ENCODE results near the gene CRYBG1.
"Not testable (repeated sequence)": the region's sequence is repeated elsewhere in the genome, so short reads cannot be mapped to it uniquely, and the experiment has no call there.

Gene CRYBG1

DNA sequence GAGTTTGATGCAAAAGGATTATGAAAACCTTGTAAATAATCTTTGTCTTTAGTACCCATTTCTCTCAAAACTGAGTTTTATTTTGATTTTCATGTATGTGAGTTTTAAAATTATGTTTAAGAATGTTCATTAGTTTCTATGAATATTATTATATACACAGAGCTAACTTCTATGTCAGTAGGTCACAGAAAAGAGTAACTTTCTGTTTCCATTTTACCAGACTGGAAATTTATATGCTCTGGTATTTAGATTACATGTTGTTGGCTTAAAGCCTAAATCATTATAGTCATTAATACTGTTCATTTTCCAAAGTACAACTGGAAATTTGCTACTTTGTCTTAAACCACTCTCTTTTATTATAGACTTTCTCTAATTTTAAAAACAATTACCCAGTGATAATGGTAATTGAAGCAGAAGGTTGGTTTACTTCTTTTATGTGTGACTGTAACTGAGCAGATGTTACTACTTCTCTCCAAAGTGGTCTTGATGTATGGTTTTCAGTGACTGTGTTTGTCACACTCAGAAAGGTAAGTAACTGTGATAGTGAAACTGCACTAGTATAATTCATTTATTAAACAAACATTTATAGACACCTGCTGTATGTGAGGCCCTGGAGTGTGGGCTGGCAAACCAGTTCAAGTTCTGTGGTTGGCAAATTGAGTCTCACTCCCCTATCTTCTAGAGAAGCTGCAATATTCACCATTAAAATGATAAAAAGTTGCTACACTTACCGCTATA, 13.2 kb downstream of the CRYBG1 start:
- DNase-seq, result no peak

DNA sequence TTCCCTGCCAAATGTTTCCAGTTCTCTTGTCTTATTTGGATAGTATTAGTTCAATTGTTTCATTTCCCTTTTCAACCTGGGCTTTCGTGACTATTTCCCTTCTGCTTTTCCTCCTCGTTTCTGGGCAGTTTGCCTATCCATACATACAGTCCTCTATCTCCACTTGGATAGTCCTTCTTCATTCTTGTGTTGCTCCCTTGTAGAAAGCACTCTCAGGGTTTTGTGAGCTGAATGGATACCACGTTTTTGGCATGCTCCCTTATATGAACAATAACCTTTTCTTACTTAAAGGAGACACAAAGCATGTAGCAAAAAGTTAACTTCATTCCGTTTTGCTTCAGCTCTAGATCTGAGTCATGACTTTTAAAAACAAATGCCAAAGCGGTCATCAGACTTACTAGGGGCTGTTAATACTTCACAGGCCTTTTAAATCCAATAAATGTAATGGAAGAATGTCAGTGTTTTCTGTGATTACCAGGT, 16.6 kb downstream of the CRYBG1 start:
- DNase-seq, result no peak

DNA sequence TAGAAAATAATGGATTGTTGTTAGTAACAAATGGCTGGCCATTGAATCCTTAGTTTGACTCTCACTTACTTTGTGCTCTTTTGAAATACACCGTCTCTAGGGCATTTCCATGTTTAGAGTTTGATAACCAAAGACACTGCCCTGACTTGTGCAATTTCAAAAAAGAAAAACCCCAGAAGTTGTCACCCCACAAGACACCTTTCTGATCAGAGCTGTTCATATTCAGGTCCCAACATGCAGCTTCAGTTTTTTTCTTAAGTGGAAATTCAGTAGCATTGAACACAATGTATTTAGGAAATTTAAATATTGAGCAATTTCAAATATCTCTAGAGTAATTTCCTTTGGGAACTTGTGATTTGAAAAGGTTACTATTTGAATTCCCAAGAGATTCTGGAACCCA, 19.4 kb downstream of the CRYBG1 start:
- no peak for DNase-seq

DNA sequence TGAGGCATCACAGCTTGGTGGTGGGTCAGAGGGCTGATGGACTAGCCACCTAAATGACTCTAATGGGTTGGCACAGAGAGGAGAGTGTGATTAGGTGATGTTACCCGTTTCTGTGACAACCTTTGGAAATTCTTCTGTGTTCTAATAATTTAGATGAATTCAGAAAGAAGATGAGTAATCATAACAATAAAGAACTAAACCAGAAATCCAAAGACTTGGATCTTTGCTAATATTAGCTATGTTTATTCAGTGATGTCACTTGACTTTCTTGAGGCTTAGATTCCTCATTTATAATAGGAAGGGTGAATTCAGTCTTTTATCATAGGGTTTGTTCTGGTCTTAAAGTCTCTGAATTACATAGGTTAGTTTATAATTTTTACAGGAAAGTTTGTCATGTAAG, 19.9 kb downstream of the CRYBG1 start:
- no peak for DNase-seq

DNA sequence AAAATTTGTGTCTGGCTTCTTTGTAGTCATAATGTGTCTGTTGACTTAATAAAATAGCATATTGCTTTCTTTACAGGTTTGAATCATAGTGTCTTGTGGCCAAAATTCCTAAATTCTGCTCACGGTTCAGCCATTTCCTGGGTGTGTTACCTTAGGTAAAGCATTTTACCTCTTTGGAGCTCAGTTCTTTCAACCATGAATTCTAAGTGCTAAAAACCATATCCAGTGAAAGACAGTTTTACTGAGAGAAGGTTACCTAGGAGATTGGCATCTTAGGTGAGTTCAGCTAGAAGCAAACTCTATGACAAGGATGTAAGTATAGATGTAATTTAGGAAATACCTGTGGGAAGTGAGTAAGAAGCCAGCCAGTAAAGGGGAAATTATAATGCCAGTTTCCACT, 20.7 kb downstream of the CRYBG1 start:
- no peak for DNase-seq

DNA sequence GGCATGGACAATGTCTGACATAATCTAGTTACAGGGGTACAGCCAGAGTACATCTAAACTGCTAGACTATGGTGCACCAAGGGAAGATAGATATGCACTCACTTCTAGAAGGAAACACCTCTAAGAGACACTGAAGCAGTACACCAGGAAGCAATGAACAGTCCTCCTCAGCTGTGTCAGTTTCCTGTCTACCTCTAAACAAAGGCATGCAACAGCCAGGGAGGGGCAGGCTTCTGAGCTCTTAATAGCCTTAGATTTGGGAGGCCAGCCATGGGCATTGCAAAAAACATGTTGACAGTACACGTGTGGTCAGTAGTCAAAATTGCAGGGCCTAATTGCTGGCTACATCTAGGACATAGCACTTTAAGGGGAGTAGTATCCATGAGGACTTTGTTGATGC, 21.4 kb downstream of the CRYBG1 start:
- no peak for DNase-seq

DNA sequence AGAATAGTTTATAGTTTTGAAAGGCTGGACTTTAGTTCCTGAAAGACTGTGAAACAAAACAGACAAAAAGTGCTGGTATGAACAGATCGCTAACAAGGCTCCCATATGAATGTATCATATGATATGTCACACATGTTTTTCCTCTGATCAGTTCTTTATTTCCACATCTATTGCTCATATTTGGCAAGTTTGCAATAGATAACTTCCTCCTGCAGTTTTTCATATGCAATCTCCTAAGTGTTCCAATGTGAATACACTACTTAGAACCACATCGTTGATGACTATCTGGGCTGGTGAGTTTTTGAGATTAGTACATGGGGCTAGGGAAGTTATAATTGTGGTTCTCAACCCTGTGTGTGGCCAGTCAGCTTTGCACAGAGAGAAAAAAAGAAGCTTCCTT, 23.1 kb downstream of the CRYBG1 start:
- DNase-seq, result no peak

DNA sequence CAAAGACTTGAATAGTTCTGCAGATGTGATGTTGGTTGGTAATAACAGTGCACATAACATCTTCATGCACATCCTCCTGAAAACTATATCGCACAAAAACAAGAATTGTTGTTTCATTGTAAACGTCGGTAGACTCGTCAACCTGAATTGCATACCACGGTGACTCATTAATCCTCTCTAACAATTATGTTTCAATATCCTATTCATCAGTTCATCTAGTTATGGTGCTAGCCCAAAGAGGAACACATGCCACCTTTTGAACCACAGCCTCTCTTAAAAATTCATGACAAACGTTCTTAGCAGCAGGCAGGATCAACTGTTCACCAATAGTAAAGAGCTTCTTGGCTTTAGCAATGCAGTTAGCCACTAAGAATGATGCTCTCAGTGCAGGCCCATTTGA, 25.0 kb downstream of the CRYBG1 start:
- DNase-seq, result no peak

DNA sequence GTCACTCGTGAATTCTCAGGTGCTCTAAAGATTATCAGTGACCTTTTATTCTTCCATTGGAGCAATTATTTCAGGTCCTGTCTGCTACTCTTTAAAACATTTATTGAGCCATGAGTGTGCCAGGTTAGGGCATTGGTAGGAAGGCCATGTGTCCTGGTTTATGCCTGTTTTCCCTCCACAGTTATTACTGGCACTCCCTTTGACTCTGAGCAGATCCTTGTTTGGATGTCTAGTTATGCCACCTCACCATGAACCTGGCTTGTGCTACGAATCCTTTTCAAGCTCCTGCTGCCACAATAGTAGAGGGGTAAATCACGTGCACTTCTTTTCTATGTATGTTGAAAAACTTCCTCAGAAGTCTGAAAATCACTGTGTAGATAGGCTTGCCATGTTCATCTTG, 27.4 kb downstream of the CRYBG1 start:
- DNase-seq, result no peak

DNA sequence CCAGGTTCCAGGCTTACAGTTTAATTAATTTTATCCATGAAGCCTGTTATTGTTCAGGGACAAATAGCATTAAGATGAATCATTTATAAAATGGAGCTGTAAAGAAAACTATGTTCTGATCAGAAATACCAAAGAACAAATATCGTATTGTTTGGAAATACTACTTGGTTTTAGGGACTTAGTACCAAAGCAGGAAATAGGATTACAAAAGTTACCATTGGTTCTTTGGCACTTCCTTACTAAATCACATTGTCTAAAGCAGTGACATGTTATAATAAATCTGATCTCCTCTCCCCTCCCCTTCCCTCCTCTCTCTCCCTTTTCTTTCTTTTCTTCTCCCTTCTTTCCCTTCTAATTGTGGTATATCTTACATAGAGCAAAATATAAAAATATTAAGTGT, 29.6 kb downstream of the CRYBG1 start:
- DNase-seq, result no peak

DNA sequence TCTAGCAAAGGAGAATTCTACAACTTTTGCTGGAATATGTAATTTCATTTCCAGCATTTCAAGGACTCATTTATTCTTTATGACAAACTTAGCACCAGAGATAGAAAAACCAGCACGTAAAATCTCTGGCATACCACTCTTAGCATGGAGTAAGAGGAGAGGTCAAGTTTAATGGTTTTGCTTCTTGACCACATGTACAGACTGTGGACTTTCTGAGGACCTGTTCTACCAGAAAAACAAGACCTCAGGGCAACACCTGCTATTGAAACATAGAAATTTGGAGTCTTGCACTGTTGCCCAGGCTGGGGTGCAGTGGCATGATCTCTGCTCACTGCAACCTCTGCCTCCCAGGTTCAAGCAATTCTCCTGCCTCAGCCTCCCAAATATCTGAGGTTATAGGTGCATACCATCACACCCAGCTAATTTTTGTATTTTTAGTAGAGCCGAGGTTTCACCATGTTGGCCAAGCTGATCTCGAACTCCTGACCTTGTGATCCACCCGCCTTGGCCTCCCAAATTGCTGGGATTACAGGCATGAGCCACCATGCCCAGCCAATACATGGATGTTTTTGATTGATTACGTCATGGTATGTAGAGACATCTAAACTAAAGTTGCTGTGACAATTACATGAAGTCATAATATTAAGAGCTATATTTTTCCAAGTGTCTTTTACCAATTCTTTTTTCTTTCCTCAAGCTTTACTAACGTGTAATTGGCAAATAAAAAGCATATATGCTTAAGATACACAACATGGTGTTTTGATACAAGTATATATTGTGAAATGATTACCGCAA, 36.1 kb downstream of the CRYBG1 start:
- no peak for DNase-seq

DNA sequence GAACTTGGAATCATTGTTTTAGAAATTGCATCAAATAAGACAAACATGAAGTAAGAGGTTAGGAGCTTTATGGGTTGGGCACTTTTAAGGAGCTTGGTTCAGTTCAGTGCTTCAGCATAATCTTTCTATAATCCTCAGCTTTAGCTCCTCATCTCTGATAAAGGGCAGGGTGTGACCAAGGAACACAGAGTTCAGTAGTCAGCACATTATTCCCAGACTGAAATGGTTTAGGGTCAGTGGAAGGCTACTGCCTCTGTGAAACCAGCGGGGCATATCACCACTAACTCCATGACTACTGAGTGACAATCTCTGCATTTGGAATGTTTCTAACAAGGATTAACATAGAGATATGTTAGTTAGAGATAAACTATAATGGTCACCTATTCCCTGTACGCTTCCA, 36.9 kb downstream of the CRYBG1 start:
- DNase-seq, result no peak

DNA sequence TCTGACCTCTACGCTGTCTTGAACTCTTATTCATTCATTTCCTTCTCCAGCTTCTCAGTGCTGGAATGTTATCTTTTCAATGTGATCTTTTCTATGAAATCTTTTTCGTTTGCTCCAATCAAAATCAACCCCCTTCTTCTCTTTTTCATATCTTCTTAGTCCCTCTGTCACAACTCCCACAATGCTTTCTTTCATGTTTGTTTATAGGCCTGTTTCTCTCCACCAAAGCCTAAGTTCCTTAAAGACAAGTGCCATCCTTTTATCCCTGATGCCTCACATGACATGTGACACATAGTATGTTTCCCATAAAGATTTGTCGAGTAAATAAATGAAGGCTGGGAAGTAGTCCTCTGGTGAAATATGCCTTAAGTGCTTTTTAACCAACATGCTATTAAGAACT, 38.1 kb downstream of the CRYBG1 start:
- DNase-seq, result no peak

DNA sequence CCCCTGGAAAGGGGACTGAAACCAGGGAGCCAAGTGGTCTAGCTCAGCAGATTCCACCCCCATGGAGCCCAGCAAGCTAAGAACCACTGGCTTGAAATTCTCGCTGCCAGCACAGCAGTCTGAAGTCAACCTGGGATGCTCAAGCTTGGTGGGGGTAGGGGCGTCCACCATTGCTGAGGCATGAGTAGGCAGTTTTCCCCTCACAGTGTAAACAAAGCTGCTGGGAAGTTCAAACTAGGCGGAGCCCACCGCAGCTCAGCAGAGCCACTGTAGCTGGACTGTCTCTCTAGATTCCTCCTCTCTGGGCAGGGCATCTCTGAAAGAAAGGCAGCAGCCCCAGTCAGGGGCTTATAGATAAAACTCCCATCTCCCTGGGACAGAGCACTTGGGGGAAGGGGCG, 44.5 kb downstream of the CRYBG1 start:
- not testable (repeated sequence) for DNase-seq

DNA sequence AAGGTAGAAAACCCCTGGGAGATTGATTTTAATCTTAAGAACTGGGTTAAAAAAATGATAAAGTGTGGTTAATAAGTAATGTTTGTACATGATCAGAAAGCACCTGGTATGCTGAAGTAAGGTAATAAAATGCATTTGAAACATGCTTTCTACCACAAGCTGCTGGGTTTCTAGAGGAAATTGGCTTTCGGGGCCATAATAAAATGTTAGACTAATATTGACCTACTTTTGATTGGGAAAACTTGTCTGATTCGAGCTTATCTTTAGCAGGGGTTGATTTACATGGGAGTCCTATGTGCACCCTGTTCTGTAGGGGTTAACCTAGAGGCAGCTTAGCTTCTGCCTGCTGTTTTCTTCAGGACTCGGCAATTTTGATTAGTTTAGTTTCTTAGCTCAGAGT, 50.5 kb downstream of the CRYBG1 start:
- no peak for DNase-seq

DNA sequence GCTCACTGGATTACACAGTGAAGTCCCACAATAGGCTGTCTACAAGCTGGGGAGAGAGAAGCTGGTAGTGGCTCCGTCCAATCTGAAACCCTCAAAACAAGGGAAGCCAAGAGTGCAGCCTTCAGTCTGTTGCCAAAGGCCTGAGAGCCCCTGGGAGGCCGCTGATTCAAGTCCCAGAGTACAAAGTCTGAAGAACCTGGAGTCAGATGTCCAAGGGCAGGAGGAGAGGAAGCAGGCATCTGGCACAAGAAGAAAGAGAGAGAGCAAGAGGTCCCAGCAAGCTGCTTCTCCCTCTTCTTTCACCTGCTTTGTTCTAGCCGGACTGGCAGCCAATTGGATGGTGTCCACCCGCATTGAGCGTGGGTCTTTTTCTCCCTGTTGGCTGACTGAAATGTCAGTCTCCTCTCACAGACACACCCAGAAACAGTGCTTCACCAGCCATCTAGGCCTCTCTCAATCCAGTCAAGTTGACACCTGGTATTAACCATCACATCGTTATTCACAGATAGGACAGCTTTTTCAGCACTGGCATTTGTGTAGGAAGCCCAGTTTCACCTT, 51.2 kb downstream of the CRYBG1 start:
- no peak for DNase-seq

DNA sequence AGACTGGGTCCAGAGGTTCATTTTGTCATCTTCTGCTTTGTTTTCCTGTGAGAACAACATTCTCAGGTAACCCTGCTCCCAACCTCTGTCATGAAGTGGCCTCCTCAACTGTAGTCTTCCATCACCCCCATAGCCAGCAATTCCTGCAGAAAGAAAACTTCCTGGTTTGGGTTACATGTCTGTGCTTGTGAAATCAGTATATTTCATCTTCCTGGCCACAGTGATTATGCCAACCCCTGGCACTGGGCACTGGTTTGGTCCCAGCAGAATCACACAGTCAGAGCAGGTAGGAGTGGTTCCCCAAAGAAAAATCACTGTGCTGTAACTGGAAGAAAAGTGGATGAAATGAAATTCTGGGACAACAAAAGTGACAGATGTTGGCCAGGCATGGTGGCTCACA, 52.5 kb downstream of the CRYBG1 start:
- no peak for DNase-seq

DNA sequence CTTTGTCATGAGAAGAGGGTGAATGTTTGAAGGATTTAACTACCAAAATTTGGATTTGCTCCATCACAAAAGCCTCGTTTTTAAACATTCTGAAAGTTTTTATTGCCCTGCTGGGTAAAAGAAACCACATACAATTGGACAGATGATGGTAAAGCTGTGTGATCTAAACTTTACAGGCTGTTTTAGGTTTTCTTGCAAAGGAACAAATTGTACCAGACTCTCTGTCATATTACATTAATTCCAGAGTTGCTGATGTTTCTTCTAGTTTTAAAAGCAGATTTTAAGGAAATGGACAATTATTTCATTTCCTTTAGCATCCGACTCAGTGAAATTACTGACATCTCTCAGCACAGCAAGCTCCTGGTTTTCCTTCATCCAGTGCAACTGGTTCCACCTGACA, 53.2 kb downstream of the CRYBG1 start:
- DNase-seq, result no peak

DNA sequence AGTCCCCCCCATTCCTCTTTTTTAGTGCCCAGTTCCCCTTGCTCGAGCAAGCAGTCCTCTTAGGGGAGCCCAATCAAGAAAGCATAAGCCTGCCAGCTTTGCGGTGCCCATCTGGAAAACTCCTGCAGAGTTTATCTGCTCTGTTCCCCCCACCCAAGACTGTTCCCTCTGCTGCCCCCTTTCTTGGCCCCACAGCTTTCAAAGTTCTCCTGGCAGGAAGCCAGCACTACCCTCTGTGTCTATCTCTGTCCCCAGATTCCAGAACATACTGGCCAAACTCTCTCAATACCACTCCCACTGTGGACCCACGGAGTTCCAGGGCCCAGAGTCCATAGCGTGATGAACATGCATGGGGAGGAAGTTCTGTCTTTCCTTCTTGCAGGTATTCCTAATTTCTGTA, 55.4 kb downstream of the CRYBG1 start:
- no peak for DNase-seq

DNA sequence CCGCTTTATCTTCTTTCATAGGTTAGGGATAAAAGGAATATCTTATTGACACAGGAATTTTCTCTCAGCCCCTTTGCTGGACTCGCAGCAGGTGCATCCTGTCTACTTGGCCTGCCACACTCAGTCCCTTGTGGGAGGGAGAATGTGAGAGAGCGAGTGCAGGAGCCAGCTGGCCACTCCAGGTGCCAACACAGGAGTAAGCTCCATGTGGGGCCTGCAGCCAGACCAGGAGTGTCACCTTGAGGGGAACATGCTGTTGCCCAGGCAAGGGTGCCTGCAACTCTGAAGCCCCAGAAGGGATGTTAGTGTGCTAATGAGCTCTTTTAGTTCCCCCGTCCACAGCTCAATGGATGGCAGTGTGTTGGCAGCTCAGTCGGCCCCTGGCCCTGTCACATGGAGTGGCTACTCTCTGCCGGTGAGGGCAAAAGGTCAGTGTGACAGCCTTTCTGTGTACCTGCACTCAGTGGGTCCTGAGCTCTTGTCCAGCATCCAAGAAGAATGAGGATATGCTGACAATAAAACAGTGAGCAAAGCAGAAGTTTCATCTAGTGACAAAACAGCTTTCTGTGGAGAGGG, 57.1 kb downstream of the CRYBG1 start:
- no peak for DNase-seq

DNA sequence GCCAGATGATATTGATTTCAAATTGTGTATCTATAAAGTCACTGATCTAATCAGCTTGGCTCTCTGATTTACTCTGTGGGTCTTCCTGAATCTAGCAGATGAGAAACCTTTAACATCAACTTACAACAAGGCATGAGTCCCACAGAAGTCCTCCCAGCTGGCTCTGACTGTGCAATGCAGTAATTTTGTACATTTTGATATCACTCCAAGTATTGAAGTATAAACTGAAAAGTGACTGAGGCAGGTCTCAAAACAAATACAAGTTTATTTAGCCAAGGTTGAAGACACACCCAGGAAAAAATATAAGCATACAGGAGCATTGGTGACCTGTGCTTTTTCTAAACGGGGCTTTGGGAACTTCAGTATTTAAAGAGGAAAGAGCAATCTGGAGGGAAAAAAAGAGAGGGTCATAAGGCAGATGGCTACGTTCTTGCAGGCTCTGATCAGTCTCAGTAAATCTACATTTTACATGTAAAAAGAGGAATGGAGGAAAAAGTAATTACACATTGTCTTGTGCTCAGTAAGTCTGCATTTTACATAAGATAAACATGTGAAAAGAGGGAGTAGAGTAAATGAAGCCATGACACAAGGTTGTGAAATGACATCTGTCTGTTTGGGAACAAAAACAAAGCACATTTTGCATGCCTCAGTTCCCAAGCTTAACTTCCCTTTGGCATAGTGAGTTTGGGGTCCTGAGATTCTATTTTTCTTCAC, 59.5 kb downstream of the CRYBG1 start:
- DNase-seq, result no peak

DNA sequence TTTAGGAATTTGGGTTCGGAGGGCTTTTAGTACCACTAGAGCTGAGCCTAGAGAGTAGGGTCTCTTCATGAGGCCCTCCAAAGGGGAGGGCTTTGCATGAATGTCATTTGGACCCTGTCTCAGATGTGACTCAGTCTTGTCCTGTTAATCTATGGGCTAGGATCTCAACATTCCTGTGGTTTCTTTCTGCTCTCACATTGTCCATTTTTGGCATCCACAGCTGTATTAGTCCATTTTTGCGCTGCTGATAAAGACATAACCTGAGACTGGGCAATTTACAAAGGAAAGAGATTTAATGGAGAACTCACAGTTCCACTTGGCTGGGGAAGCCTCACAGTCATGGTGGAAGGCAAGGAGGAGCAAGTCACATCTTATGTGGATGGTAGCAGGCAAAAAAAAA, 61.0 kb downstream of the CRYBG1 start:
- DNase-seq, result no peak

DNA sequence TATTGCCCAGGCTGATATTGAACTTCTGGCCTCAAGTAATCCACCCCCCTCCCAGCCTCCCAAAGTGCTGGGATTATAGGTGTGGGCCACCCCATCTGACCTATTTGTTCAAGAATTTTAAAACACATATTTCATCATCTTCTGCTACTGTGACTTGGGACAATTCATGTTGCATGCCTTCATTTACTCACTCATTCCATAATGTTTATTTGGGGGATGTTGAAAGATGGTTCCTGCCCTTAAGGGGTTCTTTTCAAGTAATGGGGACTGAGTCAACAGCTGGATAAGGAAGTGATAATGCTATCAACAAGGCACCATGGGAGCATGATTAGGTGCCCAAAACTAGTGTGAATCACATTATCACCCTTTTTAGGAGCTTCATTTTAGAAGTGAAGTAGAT, 62.0 kb downstream of the CRYBG1 start:
- DNase-seq, result no peak

Data from activated CD4-positive, alpha-beta T cell treated with anti-CD3 and anti-CD28 coated beads, Interleukin-2, amount 50 U/mL, for 4 hours (primary cell).